SU-DHL-6 (cell line): ENCODE data around the gene OSBPL7.

Source experiments
- CTCF ChIP-seq: fragments of 200-600 bp; sonication (generic); IDR thresholded peaks from one replicate; pipeline ENCODE4 v1.5.1; 2017; ENCODE audit warnings: antibody characterized with exemption, mild to moderate bottlenecking, low read length, moderate library complexity; ENCODE audit not compliant: insufficient read depth, poor library complexity, severe bottlenecking
- EZH2phosphoT487 ChIP-seq: fragments of 200-600 bp; sonication (generic), shearing (Covaris generic); conservative IDR thresholded peaks from 2 replicates; pipeline ENCODE4 v1.6.1; 2018; ENCODE audit warnings: mild to moderate bottlenecking, antibody characterized with exemption, low read length, moderate library complexity, mixed read lengths

- TF ChIP-seq CTCF (no peak), EZH2phosphoT487 (no peak)
These were observed 12.6 kb downstream of the OSBPL7 start for GRCh38 chr17:47808830-47809480.
